DOHH2 (cell line): ENCODE measurements around the gene CEP78.

ENCODE experiments used
- H3F3A ChIP-seq: fragments of 200-600 bp; sonication (generic), shearing (Covaris generic); 2 replicates; pipeline ENCODE4 v1.6.0; 2016; ENCODE audit warnings: antibody characterized with exemption, mild to moderate bottlenecking; ENCODE audit not compliant: control insufficient read depth, insufficient read depth
- H3K27ac ChIP-seq: fragments of 200-600 bp; sonication (generic); 2 replicates; pipeline ENCODE4 v1.5.1; 2014; ENCODE audit warnings: low read depth, mild to moderate bottlenecking, low read length, moderate library complexity
- H3K27me3 ChIP-seq: fragments of 200-600 bp; sonication (generic); 2 replicates; pipeline ENCODE4 v1.6.1; 2014; ENCODE audit warnings: mild to moderate bottlenecking, low read length, mixed read lengths; ENCODE audit not compliant: control insufficient read depth
- H3K36me3 ChIP-seq: fragments of 200-600 bp; sonication (generic); 2 replicates; pipeline ENCODE4 v1.6.1; 2014; ENCODE audit warnings: mild to moderate bottlenecking, low read length, moderate library complexity, mixed read lengths; ENCODE audit not compliant: control insufficient read depth
- H3K4me1 ChIP-seq: fragments of 200-600 bp; sonication (generic); 2 replicates; pipeline ENCODE4 v1.6.1; 2014; ENCODE audit warnings: mild to moderate bottlenecking, low read length, mixed read lengths; ENCODE audit not compliant: control insufficient read depth
- H3K4me2 ChIP-seq: fragments of 200-600 bp; sonication (generic); 2 replicates; pipeline ENCODE4 v1.6.0; 2014; ENCODE audit warnings: mild to moderate bottlenecking, low read length, moderate library complexity
- H3K4me3 ChIP-seq: fragments of 200-600 bp; sonication (generic); 2 replicates; pipeline ENCODE4 v1.5.1; 2014; ENCODE audit warnings: mild to moderate bottlenecking, low read length, mixed read lengths
- H3K79me2 ChIP-seq: fragments of 200-600 bp; sonication (generic); 2 replicates; pipeline ENCODE4 v1.6.1; 2014; ENCODE audit warnings: mild to moderate bottlenecking, low read length, mixed read lengths; ENCODE audit not compliant: control insufficient read depth
- H3K9me2 ChIP-seq: fragments of 200-600 bp; sonication (generic); replicated peaks from 2 replicates; pipeline ENCODE4 v1.6.1; 2014; ENCODE audit warnings: mild to moderate bottlenecking, low read length, mixed read lengths; ENCODE audit not compliant: control insufficient read depth
- H3K9me3 ChIP-seq: fragments of 200-600 bp; sonication (generic); 2 replicates; pipeline ENCODE4 v1.6.1; 2014; ENCODE audit warnings: antibody characterized with exemption, low read length, mixed read lengths; ENCODE audit not compliant: control insufficient read depth, insufficient read depth
- H4K20me1 ChIP-seq: fragments of 200-600 bp; sonication (generic); 2 replicates; pipeline ENCODE4 v1.6.0; 2014; ENCODE audit warnings: low read depth, mild to moderate bottlenecking, antibody characterized with exemption, low read length, moderate library complexity; ENCODE audit not compliant: control insufficient read depth, insufficient read depth
- EZH2phosphoT487 ChIP-seq: fragments of 200-600 bp; sonication (generic); IDR thresholded peaks from 2 replicates; pipeline ENCODE4 v1.6.1; 2017; ENCODE audit warnings: borderline replicate concordance, mild to moderate bottlenecking, antibody characterized with exemption, low read length, moderate library complexity, mixed read lengths
- TF ChIP-seq, protein P1 (sequence below): fragments of 200-600 bp; sonication (generic); IDR thresholded peaks from one replicate; pipeline ENCODE4 v1.5.1; 2014; ENCODE audit warnings: antibody characterized with exemption, mild to moderate bottlenecking, low read depth, low read length; ENCODE audit not compliant: poor library complexity, severe bottlenecking

CEP78 gene

DNA sequence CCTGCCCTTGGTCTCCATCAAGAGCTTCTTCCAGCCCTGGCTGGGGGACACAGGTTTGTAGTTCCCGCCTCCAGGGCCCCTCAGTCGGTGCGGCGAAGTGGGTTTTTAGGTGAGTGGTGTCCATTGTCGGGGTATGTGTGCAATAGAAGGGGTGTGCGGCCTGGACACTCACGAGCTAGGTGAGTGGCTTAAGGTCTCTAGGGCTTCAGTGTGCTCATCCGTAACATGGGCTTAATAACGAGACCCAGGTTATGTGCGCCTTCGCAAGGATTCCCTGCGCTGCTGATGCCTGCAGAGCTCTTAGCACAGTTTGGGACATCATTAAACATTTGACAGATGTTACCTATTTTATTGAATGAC lies 656 bp downstream of the CEP78 start:
- Histone ChIP-seq H3K36me3 (peaks cover 33% of the 10 kb centered on the region), H3K4me1 (peaks cover 25% of the 10 kb centered on the region), H3K27me3 (no peaks in the 10 kb centered on the region), H3K4me3 (peak overlapping the region; percentile 99), H3K4me2 (peak overlapping the region; percentile 83), H4K20me1 (no peaks in the 10 kb centered on the region), H3K27ac (peak overlapping the region; percentile 65), H3K9me2 (no peaks in the 10 kb centered on the region), H3F3A (no peaks in the 10 kb centered on the region; the same call in 1 of the 2 replicates), H3K79me2 (peaks cover 46% of the 10 kb centered on the region), H3K9me3 (no peaks in the 10 kb centered on the region)
- TF ChIP-seq EZH2phosphoT487: no peak
- TF ChIP-seq, protein P1, sequence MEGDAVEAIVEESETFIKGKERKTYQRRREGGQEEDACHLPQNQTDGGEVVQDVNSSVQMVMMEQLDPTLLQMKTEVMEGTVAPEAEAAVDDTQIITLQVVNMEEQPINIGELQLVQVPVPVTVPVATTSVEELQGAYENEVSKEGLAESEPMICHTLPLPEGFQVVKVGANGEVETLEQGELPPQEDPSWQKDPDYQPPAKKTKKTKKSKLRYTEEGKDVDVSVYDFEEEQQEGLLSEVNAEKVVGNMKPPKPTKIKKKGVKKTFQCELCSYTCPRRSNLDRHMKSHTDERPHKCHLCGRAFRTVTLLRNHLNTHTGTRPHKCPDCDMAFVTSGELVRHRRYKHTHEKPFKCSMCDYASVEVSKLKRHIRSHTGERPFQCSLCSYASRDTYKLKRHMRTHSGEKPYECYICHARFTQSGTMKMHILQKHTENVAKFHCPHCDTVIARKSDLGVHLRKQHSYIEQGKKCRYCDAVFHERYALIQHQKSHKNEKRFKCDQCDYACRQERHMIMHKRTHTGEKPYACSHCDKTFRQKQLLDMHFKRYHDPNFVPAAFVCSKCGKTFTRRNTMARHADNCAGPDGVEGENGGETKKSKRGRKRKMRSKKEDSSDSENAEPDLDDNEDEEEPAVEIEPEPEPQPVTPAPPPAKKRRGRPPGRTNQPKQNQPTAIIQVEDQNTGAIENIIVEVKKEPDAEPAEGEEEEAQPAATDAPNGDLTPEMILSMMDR: no peak

DNA sequence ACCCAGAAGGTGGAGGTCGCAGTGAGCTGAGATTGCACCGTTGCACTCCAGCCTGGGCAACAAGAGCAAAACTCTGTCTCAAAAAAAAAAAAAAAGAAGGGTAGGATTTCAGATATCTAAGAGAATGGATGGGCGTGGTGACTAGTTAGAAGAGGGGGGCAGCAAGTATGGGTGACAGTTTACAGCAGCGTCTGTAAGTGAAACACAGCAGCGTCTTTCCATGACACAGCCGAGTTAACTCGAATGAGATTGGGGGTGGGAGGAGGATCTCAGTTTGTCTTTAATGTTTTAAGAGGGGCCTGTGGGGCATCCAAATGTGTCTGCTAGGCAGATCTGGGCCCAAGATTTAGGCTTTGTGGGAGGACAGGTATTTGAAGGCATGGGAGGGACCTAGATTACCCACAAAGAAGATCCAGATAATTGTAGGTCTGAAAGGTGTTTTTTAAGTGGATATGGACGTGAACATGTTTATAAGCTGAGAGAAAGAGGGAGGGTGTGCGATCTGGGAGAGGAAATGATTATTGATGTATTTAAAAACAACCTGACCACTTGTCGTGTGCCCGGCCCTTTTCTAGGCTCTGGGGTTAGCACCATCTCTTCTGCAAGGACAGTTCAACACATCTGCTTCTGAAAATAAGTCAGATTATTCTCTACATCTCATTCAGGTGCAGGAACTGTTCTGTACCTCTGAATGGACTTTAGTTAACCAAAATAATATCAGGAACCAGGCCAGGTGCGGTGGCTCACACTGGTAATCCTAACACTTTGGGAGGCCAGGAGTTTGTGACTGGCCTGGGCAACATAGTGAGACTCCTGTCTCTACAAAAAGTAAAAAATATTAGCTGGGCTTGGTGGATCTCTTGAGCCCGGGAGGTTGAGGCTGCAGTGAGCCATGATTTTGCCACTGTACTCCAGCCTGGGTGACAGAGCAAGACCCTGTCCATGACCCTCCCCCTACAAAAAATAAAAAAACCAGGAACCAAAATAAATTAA lies 2.5 kb downstream of the CEP78 start:
- Histone ChIP-seq H3K27ac (no peak overlapping the region), H3K9me2 (no peaks in the 10 kb centered on the region), H3K79me2 (peaks cover 46% of the 10 kb centered on the region), H3K4me2 (peak overlapping the region; percentile 83), H3K36me3 (peaks cover 49% of the 10 kb centered on the region), H3K9me3 (no peaks in the 10 kb centered on the region), H3K4me1 (peaks cover 25% of the 10 kb centered on the region), H4K20me1 (no peaks in the 10 kb centered on the region), H3K4me3 (0 out of 2 replicates have a peak overlapping the region, but pooled peaks have one; percentile 9), H3K27me3 (no peaks in the 10 kb centered on the region), H3F3A (no peaks in the 10 kb centered on the region; the same call in 1 of the 2 replicates)
- TF ChIP-seq EZH2phosphoT487: no peak
- TF ChIP-seq, protein P1: no peak

DNA sequence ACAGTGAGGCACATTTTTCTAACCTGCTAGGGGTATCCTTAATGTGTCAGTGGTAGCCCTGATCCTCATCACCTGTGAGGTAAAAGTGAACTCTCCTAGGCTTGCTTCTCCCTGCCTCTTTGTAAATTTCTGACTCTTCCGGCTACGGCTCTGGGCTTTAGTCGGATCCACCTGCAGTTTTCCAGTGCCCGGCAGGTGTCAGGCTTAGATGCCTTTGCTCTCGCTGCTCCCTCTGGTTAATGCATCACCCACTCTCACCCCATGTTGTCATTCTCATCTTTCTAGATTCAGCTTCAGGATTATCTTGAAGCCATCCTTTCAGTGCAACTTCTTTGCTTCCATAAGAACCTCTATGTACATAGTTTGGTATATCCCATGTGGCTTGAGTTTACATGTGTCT lies 3.6 kb downstream of the CEP78 start:
- H3K27me3 ChIP-seq: no peaks in the 10 kb centered on the region
- H3K4me1 ChIP-seq: peaks cover 22% of the 10 kb centered on the region
- H3K9me3 ChIP-seq: no peaks in the 10 kb centered on the region
- H3F3A ChIP-seq: no peaks in the 10 kb centered on the region
- H3K79me2 ChIP-seq: peaks cover 46% of the 10 kb centered on the region
- peaks cover 59% of the 10 kb centered on the region for H3K36me3 ChIP-seq
- no peak for TF ChIP-seq EZH2phosphoT487
- TF ChIP-seq, protein P1: no peak
- no peak overlapping the region for H3K4me3 ChIP-seq
- no peak overlapping the region for H3K27ac ChIP-seq
- H3K4me2 ChIP-seq: no peak overlapping the region; the same call in 1 of the 2 replicates
- H3K9me2 ChIP-seq: no peaks in the 10 kb centered on the region
- H4K20me1 ChIP-seq: no peaks in the 10 kb centered on the region
